GM23338 (cell line): ENCODE results near the gene CLDN3. TPM values are rescaled to one million over a fixed set of nuclear protein-coding genes. Genes with fewer than 3 reads are reported as not detected.

ENCODE experiments used
- ATAC-seq: fragments of 200-7000 bp; cut with Tn5 transposase; 3 replicates; pipeline ENCODE4 v1.9.1; 2020
- DNase-seq: peaks from one replicate; pipeline ENCODE4 v3.0.0-alpha.2; 2015; ENCODE audit warnings: low spot score
- H2AFZ ChIP-seq: fragments of 200-600 bp; sonication (generic); 2 replicates; pipeline ENCODE4 v1.8.0; 2016; ENCODE audit warnings: antibody characterized with exemption, mild to moderate bottlenecking, moderate library complexity
- H3F3A ChIP-seq: fragments of 200-600 bp; sonication (generic); replicated peaks from 2 replicates; pipeline ENCODE4 v1.8.0; 2017; ENCODE audit warnings: antibody characterized with exemption, mixed run types, low read depth
- H3K27ac ChIP-seq: fragments of 200-600 bp; sonication (generic); 2 replicates; pipeline ENCODE4 v1.6.1; 2016; ENCODE audit warnings: low read depth
- H3K27me3 ChIP-seq: fragments of 200-600 bp; sonication (generic); 2 replicates; pipeline ENCODE4 v1.8.0; 2016; ENCODE audit warnings: mild to moderate bottlenecking, mixed run types, moderate library complexity; ENCODE audit not compliant: insufficient read depth
- H3K36me3 ChIP-seq: fragments of 200-600 bp; sonication (generic); 2 replicates; pipeline ENCODE4 v1.8.0; 2016; ENCODE audit warnings: mild to moderate bottlenecking; ENCODE audit not compliant: insufficient read depth
- H3K4me1 ChIP-seq: fragments of 200-600 bp; sonication (generic); 2 replicates; pipeline ENCODE4 v1.8.0; 2016; ENCODE audit warnings: mild to moderate bottlenecking, moderate library complexity; ENCODE audit not compliant: insufficient read depth
- H3K4me2 ChIP-seq: fragments of 200-600 bp; sonication (generic); 2 replicates; pipeline ENCODE4 v1.7.1; 2017; ENCODE audit warnings: mixed run types
- H3K4me3 ChIP-seq: fragments of 200-600 bp; sonication (generic); 2 replicates; pipeline ENCODE4 v1.6.1; 2016; ENCODE audit warnings: mixed run types
- H3K79me2 ChIP-seq: fragments of 200-600 bp; sonication (generic); replicated peaks from 2 replicates; pipeline ENCODE4 v1.8.0; 2017; ENCODE audit warnings: mild to moderate bottlenecking; ENCODE audit not compliant: insufficient read depth
- H3K9me2 ChIP-seq: fragments of 200-600 bp; sonication (generic); 2 replicates; pipeline ENCODE4 v1.8.0; 2017; ENCODE audit not compliant: insufficient read depth
- H4K20me1 ChIP-seq: fragments of 200-600 bp; sonication (generic); replicated peaks from 2 replicates; pipeline ENCODE4 v1.8.0; 2017; ENCODE audit warnings: mild to moderate bottlenecking; ENCODE audit not compliant: insufficient read depth
- H3K27ac Mint-ChIP-seq: 2 replicates; pipeline ENCODE4 v1.8.0; 2020; ENCODE audit warnings: inconsistent platforms, mild to moderate bottlenecking, moderate library complexity, mixed read lengths
- H3K27me3 Mint-ChIP-seq: 3 replicates; pipeline ENCODE4 v1.8.0; 2022; ENCODE audit warnings: low read depth, mild to moderate bottlenecking, moderate library complexity, mixed read lengths, inconsistent platforms; ENCODE audit not compliant: insufficient read depth, poor library complexity
- H3K36me3 Mint-ChIP-seq: 3 replicates; pipeline ENCODE4 v1.8.0; 2021; ENCODE audit warnings: low read depth, mild to moderate bottlenecking, inconsistent platforms, moderate library complexity, mixed read lengths
- H3K4me1 Mint-ChIP-seq: 3 replicates; pipeline ENCODE4 v1.8.0; 2020; ENCODE audit warnings: mild to moderate bottlenecking, inconsistent platforms, mixed read lengths
- H3K4me3 Mint-ChIP-seq: 3 replicates; pipeline ENCODE4 v1.8.0; 2021; ENCODE audit warnings: moderate library complexity, mild to moderate bottlenecking, inconsistent platforms, mixed read lengths
- H3K9me3 Mint-ChIP-seq: 3 replicates; pipeline ENCODE4 v1.8.0; 2020; ENCODE audit warnings: moderate library complexity, mild to moderate bottlenecking, inconsistent platforms, mixed read lengths
- CREB1 ChIP-seq: fragments of 250-450 bp; sonication (Bioruptor Pico); IDR thresholded peaks from 2 replicates; pipeline ENCODE4 v1.5.0; 2020; ENCODE audit warnings: low read depth, mild to moderate bottlenecking, moderate library complexity
- EZH2phosphoT487 ChIP-seq: fragments of 200-600 bp; sonication (generic); IDR thresholded peaks from one replicate; pipeline ENCODE4 v1.8.1; 2018; ENCODE audit warnings: antibody characterized with exemption; ENCODE audit not compliant: unreplicated experiment
- JUNB ChIP-seq: IDR thresholded peaks from one replicate; pipeline ENCODE4 v1.6.1; 2016; ENCODE audit warnings: antibody characterized with exemption; ENCODE audit not compliant: unreplicated experiment
- POLR2AphosphoS5 ChIP-seq: IDR thresholded peaks from 2 replicates; pipeline ENCODE4 v1.6.1; 2016; ENCODE audit warnings: antibody characterized with exemption, low read depth
- STAT1 ChIP-seq: IDR thresholded peaks from one replicate; pipeline ENCODE4 v1.6.1; 2016; ENCODE audit warnings: antibody characterized with exemption; ENCODE audit not compliant: unreplicated experiment
- ZNF114 ChIP-seq: fragments of 250-450 bp; sonication (Bioruptor Pico); IDR thresholded peaks from 2 replicates; pipeline ENCODE4 v1.5.0; 2020; ENCODE audit warnings: mild to moderate bottlenecking, moderate library complexity
- ZNF462 ChIP-seq: fragments of 250-450 bp; sonication (Bioruptor Pico); IDR thresholded peaks from 2 replicates; pipeline ENCODE4 v1.5.0; 2020; ENCODE audit warnings: mild to moderate bottlenecking, moderate library complexity
- polyA plus RNA-seq: library from polyadenylated mRNA; unstranded; fragments of >200 nt; fragmentation: Nextera tagmentation; extraction: Ambion mirVana; gene quantifications from 2 replicates; pipeline ENCODE4 v1.2.1, GENCODE V29; 2016
- total RNA-seq: library from RNA; depleted of rRNA; stranded (reverse); fragments of >200 nt; shearing (Covaris generic); gene quantifications from 2 replicates; pipeline ENCODE4 v1.2.3, GENCODE V29; 2014
- TF ChIP-seq, protein P1 (sequence below), 2 experiments: fragments of 200-600 bp in 1 of 2; sonication (generic) in 1 of 2; conservative IDR thresholded peaks; 2 replicates each; pipeline versions ENCODE4 v1.5.1 to v1.6.1; 2016 to 2017; ENCODE audit warnings: antibody characterized with exemption in 2 of 2, low read depth in 2 of 2, mild to moderate bottlenecking in 2 of 2, moderate library complexity in 1 of 2

CLDN3 gene
- total and polyA plus RNA-seq, 2 experiments from 2014 or later, result 20.1 to 27.7 TPM

GRCh38 chr7:73735528-73735905 lies 34.6 kb downstream of the CLDN3 start (continued):
- TF ChIP-seq ZNF462 (CRISPR knock-in tag), result no peak
- no peak for TF ChIP-seq ZNF114
- TF ChIP-seq STAT1, result no peak
- no peak for TF ChIP-seq EZH2phosphoT487

DNA sequence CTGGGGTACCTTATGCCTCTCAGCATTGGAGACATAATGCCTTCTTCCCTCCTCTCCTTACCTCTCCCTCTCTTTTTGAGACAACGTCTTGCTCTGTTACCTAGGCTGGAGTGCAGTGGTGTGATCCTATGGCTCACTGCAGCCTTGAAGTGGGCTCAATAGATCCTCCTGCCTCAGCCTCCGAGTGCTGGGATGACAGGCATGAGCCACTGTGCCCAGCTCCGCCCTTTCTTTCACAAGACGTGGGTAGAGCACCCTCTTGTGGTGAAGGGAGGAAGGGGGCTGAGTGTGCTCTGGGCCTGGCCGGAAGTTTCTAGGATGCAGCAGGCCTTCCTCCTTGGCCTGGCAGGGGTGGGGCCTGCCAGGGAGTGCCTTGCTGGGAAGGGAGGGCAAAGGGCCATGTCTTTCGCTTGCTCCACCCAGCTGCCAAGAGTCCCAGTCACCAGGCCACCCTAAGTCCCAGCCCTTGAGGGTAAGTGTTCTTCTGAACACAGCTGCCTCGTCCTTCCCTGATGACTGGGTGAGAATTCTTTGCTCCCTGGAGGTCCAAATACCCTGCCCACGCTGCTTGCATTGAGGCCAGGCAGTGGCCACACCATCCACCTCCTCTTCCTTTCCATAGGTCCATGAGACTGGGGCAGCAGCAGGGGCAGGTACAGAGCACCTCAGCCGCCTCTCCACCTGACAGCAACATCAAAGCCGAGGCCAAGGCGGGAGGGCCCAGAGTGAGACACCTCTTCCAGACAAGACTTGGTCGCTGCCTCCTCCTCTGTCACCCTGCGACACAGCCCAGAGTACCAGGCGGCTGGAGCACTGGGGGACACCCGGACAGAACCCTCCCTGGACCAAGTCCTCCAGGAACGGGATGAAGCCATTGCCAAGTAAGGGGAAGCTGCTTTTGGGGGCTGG lies 35.2 kb downstream of the CLDN3 start:
- H3K4me2 ChIP-seq, result no peak overlapping the region
- no peaks in the 10 kb centered on the region; the same call in 1 of the 2 replicates for H3K79me2 ChIP-seq
- Mint-ChIP-seq H3K36me3 (peaks cover 8% of the 10 kb centered on the region), H3K9me3 (no peaks in the 10 kb centered on the region), H3K4me1 (peaks cover 9% of the 10 kb centered on the region), H3K27me3 (peaks cover 8% of the 10 kb centered on the region), H3K27ac (peak overlapping the region; percentile 74; the same call in 1 of the 2 replicates), H3K4me3 (no peak overlapping the region)
- H3K4me3 ChIP-seq, result no peak overlapping the region
- peaks cover 6% of the 10 kb centered on the region; the same call in 1 of the 2 replicates for H3K27me3 ChIP-seq
- H2AFZ ChIP-seq, result no peak overlapping the region
- H4K20me1 ChIP-seq, result peaks cover 13% of the 10 kb centered on the region
- ATAC-seq, result peak; percentile 60
- H3K9me2 ChIP-seq, result no peaks in the 10 kb centered on the region
- H3K36me3 ChIP-seq, result 0 out of 2 replicates have a peak, but pooled peaks cover 3% of the 10 kb centered on the region
- no peak overlapping the region for H3K27ac ChIP-seq
- no peaks in the 10 kb centered on the region for H3F3A ChIP-seq
- H3K4me1 ChIP-seq, result no peaks in the 10 kb centered on the region
- DNase-seq, result peak; percentile 95
- TF ChIP-seq POLR2AphosphoS5 (peak; percentile 57), STAT1 (no peak), ZNF114 (no peak), CREB1 (CRISPR knock-in tag) (peak; percentile 37; the same call in 1 of the 2 replicates), JUNB (no peak), EZH2phosphoT487 (no peak)
- TF ChIP-seq, protein P1, sequence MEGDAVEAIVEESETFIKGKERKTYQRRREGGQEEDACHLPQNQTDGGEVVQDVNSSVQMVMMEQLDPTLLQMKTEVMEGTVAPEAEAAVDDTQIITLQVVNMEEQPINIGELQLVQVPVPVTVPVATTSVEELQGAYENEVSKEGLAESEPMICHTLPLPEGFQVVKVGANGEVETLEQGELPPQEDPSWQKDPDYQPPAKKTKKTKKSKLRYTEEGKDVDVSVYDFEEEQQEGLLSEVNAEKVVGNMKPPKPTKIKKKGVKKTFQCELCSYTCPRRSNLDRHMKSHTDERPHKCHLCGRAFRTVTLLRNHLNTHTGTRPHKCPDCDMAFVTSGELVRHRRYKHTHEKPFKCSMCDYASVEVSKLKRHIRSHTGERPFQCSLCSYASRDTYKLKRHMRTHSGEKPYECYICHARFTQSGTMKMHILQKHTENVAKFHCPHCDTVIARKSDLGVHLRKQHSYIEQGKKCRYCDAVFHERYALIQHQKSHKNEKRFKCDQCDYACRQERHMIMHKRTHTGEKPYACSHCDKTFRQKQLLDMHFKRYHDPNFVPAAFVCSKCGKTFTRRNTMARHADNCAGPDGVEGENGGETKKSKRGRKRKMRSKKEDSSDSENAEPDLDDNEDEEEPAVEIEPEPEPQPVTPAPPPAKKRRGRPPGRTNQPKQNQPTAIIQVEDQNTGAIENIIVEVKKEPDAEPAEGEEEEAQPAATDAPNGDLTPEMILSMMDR (conservative IDR thresholded peaks at IDR 0.05; ENCODE audit: low read depth in 2 of 2), result peak; percentile 91 to 99
